Adipose tissue (tissue), 3 donors: ENCODE results near the gene SERPINA1. TPM values are rescaled to one million over a fixed set of nuclear protein-coding genes. Genes with fewer than 3 reads are reported as not detected.
"Not testable (repeated sequence)": the region's sequence is repeated elsewhere in the genome, so short reads cannot be mapped to it uniquely, and the experiment has no call there.

Experiments used
- H3K27ac ChIP-seq: one replicate; pipeline ENCODE4 v1.5.1; 2013; ENCODE audit warnings: low read depth, low read length
- WGBS, 3 donors: extraction: QIAGEN DNeasy Blood & Tissue Kit; methylation state at CpG; one replicate each; pipeline ENCODE4 v1.1.7; 2013; 5-methylcytosine and 5-hydroxymethylcytosine counted together
- polyA plus RNA-seq, 3 donors: library from polyadenylated mRNA; stranded (reverse); fragments of 200-250 nt; gene quantifications; one replicate each; pipeline ENCODE4 v1.2.3, GENCODE V29; 2013
- donor health status: healthy with polysubstance abuse.
- donor health status: Bipolar disorder and iron deficiency.
- donor health status: healthy.

The SERPINA1 gene
- polyA plus RNA-seq, 3 donors = 37.5 to 56.2 (median 50.9) TPM

DNA sequence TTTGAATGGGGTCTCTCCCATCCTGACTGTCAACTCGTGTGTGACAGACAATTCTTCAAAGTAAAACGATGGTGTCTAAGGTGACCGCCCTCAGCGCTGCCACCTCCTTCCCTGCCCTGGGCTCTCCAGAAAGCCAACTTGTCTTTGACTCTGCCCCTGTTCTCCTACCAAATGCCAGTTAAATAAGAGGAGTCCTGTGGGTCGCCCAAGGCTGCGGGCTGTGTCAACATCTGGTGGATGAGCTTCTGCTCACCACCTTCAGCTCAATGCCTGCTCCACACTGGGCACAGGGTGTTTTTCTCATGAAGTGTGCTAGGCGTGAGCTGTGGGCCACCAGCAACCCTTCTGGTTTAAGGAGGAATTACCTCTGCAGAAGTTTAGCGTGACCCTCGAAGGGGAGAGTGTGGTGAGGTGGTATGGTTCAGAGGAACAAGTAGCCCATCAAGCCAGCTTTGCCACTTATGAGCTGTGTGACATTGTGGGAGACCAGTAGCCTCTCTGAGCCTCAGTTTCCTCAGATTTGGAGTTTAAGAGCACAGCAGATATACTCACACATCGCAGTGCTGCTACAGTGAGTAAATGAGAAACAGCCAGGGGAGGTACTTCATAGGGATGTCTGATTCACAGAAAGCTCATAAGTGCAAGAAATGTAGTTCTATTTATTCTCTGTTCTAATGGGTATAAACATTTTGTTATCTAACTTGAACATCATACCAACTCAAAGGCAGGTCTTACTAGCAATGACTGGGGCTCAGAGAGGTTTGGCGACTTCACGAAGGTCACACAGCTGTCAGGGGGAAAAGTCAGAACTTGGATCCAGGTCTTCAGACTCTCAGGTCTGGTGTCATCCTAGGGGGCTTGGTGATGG lies 12.1 kb downstream of the SERPINA1 start:
- 88 to 94% (median 94%) methylated on average over 12 of the region's 12 CpGs for WGBS, 3 donors
- H3K27ac ChIP-seq = no peak overlapping the region

DNA sequence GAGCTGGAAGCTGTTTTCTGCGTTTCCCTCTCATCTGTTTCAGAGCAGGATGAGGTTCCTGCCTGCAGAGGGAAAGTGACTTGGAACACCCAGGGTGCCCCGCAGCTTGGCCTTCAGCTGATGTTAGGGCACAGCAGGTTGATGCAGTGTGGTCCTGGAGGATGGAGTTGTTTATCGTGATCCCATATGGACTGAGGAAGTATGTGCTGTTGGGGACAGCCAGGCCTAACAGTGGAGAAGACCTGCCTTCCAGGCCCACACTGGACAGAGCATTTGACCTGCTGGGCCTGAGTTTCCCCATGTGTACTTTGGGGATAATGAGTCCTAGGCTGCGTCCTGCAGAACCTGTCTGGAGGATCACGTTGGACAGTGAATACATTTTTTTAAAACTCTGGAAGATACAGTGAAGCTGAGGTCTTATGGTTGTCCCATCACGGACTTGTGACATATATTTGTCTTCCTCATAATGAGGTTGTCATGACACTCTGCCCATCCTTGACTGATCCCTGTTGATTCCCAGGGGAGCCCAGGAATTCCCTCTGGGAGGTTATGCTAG lies 12.8 kb downstream of the SERPINA1 start:
- 68 to 82% (median 81%) methylated on average over 6 of the region's 6 CpGs for WGBS, 3 donors
- no peak overlapping the region for H3K27ac ChIP-seq

DNA sequence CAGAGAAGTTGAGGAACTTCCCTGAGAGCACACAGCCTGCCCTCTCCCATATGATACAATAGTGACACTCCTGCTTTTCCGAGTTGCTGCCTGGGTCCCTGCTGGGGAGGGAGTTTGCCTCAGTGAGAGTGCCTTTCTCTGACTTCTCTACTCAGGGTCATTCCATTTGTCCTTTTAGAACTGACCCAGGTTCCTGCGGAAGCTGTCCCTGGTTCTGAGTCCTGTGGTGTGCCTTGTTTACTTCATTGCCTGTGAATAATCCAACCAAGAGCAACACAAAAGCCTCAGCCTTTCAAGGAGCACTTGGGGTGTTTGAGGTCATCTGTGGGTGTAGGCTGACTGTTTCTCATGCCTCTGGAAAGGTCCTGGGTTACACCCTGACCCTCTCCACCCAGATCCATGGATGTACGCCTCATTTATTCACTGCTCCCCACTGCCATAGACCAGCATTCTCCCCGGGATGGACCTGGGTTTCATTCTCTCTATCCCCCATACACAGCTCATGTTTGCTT lies 13.6 kb downstream of the SERPINA1 start:
- H3K27ac ChIP-seq = no peak overlapping the region
- WGBS, 3 donors = 69 to 79% (median 78%) methylated on average over 4 of the region's 4 CpGs

DNA sequence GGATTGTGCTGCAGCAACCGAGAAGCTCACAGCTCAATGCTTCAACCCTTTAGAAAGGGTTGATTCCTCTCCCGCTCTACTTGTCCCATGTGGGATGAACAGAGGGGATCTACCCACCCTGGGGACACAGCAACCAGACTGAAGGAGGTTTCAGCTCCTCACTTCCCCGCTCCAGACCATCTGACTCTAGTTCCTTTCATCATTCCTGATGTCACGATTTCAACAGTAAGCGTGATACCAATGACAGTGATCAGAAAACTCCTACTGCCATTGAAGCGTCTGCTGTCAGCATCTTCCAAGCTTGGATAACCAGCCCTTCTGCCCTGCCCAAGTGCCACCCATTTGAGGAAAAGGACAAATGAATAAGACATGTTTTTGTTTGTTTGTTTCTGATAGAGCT lies 14.3 kb downstream of the SERPINA1 start:
- 85 to 96% (median 93%) methylated on average over 6 of the region's 6 CpGs for WGBS, 3 donors
- H3K27ac ChIP-seq = no peak overlapping the region

DNA sequence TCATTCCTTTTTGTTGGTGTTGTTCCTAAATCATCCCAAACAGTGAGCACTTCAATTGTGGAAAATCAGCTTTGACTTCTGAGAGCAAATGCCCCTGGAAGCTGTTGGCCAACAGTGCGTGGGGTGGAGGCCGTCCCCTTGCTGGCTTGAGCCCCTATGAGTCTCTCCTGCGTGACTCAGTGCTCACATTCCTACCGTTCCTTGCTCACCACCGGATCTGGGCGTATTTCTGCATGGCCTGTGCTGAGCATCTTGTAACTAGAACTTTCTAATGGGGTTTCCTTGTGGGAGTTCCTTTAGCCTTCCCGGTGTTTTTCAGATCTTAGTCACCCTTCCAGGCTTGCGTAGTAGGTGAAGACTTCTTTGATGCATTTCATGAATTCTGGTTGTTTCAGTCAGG lies 14.7 kb downstream of the SERPINA1 start:
- H3K27ac ChIP-seq = no peak overlapping the region
- WGBS, 3 donors = 69 to 80% (median 72%) methylated on average over 8 of the region's 8 CpGs

DNA sequence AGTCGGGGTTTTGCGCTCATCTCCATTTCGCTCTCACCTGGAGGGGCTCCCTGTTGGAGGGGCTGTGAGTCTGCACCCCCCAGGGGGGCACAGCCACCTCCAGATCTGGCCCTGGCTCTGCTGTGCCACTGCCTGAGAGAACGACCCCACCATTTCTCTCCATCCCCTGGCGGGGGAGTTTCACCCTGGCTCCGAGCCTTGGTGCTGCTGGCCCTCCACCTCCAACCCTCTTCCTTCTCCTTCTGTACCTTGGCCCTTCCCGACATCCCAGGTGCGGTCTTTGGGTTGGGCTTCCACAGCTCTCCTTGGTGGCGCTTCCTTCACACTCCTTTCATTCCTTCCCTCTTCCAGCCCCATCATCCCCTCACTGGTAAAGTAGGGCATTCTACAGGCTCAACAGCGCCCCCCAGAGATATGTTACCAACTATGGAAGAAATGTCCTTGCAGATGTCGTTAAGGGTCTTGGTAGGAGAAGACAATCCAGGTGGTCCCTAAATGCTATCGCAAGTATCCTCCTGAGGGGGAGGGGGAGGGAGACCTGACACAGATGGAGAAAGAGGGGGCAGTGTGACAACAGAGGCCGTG lies 16.3 kb downstream of the SERPINA1 start:
- no peak overlapping the region for H3K27ac ChIP-seq
- WGBS, 3 donors = 79 to 81% (median 79%) methylated on average over 13 of the region's 13 CpGs

DNA sequence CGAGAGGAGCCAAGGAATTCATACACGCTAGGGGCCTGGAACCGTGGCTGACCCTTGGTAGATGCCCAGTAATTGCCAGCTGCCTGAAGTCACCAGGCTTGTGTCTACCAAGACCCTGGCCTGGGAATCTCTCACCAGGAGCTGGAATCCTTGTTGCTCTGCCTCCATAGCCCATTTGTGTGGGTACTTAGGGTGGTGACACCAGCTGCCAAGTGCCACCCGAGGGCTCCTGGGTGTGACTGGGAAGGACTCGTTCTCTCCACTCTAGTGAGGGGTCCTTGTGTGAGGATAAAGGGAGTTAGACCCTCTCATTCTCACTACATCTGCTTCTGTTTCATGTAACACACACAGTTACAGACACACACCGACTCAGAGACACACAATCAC lies 17.9 kb downstream of the SERPINA1 start:
- no peak overlapping the region for H3K27ac ChIP-seq
- 81 to 87% (median 86%) methylated on average over 3 to 6 of the region's 6 CpGs for WGBS, 3 donors

DNA sequence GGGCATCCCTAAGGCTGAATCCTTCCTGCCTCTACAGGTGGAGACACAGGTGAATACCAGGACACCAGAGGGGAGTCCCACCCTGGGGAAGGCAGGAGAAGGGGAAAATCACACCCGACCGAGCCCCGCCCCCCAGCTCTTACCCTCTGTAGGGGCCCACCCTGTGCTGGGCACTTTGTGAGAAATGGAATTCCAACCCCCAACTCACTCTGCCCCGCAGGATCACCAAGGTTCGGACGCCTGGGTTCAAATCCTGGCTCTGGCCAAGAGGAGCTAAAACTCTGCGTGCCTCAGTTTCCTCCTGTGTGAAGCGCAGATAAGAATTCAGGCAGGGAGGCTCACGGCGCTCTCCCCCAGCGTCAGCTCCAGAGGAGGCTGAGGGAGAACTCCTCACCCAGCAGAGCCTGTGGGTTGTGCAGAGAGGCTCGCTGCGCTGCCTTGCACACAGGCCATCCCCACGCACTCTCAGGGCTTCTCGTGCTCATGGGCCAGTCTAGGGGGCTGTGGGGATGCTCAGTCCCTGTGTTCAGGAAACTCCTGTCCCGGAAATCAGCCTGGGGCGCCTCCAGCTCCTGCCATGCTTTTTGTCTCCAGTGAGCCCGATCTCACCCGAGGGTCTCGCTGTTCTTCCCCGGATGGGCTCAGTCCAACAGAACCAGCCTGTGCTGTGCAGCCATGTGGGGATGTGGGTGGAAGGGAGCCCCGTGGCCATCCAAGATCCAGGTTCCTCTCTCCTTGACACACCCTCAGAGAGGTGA lies 18.5 kb downstream of the SERPINA1 start:
- 81 to 87% (median 85%) methylated on average over 16 to 19 of the region's 22 CpGs for WGBS, 3 donors
- H3K27ac ChIP-seq = not testable (repeated sequence)

DNA sequence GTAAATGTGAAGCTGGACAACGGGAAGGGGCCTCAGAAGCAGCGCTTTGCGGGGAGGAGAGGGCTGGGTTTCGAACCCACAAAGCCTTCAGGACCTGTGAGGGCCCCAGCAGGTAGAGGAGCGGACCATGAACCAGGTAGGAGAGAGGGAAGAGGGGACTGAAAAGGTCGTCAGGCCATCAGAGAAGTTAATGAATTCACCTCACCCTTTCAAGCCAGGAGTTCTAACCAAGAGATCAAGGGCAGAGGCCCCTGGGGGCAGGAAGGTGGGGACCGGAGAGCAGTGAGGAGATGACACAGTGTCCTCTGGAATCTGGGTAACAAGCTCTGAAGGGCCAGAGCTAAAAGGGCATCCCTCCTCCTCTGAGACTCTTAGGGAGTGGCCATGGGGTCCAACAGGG lies 19.4 kb downstream of the SERPINA1 start:
- 81 to 91% (median 89%) methylated on average over 7 of the region's 7 CpGs for WGBS, 3 donors
- no peak overlapping the region for H3K27ac ChIP-seq

DNA sequence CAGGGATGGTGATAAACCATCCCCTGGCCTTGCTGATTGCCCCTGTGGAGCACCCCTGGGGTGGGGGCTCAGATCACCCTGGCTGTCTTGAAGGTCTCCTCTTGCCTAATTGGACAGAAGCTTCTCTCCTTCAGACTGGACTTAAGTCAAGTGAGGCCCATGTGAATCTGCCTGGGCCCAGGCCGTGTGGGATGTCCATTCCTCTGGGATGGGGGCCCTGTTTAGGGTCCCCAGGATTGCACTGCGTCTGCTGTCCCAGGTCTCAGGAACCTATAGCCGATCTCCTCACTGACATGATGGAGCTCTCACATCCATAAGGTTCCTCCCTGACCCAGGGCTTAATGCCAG lies 20.2 kb downstream of the SERPINA1 start:
- H3K27ac ChIP-seq = no peak overlapping the region
- 79 to 83% (median 81%) methylated on average over 3 of the region's 3 CpGs for WGBS, 3 donors

DNA sequence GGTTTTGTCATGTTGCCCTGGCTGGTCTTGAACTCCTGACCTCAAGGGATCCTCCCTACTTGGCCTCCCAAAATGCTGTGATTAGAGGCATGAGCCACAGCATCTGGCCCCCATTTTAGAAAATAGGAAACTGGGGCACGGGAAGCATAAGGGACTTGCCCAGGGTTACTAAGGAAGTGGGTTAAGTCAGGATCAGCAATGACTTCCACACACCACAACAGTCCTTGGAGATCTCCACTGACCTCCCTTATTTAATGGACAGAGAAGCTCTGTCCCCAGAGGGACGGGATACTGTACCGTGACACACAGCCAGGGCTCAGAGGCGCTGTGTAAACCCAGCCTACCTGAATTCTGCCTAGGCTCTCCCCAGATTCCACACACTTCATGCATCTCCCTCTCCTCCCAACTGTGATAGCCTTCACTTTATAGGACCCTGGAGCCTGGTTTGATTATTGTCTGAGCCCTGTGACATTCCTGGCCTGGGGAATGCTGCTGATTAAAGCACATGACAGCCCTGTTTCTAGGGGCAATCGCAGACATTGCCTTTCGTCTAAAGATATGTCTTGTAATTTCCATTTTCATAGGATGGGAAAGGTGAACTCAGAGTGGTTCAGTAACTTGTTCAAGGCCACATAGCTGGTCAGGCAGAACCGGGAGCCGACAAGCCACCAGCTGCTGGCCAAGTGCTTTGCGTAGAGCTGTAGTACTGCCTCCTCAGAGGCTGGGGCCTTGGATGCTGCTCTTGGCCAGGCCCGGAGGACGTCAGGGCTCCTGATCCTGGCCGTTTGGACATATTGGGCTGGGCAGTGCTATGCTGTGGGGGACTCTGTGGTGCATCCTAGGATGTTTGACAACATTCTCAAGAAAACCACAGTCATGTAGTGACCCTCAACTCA lies 20.8 kb downstream of the SERPINA1 start:
- 76 to 84% (median 82%) methylated on average over 12 of the region's 12 CpGs for WGBS, 3 donors
- H3K27ac ChIP-seq = no peak overlapping the region

DNA sequence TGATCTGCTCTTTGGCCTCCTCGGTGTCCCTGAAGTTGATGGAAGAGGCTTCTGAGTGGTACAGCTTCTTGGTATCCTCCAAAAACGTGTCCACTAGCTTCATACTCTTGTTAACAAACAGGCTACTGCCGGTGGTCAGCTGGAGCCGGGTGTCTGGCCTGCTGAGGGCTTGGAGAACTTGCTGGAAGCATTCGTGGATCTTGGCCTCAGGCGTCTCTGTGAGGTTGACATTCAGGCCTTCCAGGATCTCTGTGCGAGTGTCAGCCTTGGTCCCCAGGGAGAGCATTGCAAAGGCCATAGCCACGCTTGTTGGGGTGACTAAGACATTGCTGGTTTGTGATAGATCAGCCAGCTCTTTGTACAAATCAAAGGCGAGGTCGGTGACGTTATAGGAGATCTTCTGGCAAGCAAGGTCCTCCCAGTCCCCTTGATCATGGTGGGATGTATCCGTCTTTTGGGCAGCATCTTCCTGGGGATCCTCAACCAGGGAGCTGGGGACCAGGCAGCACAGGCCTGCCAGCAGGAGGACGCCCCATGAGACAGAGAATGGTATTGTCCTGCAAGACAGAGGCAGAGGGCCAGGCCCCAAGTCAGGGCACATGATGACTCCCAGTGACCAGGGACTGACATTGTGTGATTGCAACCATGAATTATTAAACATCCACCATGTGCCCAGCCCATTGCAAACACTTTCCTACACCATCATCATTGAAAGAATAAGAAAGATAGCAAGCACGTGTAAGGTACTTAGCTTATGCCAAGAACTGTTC lies 22.1 kb downstream of the SERPINA1 start, which contains the start of gene SERPINA2:
Gene SERPINA2 (minus strand): TSS at position 553 of the 770 bp plus-strand sequence.
- WGBS, 3 donors = 81 to 85% (median 81%) methylated on average over 14 of the region's 14 CpGs
- no peak within 1 kb of the TSS for H3K27ac ChIP-seq

DNA sequence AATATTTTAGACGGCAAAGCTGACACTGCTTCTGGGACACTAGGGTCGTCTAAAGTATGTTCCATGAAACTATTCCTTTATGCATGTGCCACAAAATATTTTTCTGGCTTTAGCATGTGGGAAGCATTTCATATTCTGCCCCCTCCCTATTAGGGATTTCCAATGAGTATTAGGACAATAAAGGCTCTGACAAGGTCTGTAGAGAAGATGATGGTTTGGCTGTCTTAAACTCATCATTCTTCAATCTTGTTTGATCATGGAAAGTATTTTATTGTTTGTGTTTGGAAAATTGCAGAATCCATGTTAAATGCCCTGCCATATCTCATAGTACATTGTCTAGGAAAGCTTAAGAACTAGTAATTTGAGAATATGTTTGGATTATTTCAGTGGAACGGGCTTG lies 22.8 kb downstream of the SERPINA1 start:
- H3K27ac ChIP-seq = no peak overlapping the region

DNA sequence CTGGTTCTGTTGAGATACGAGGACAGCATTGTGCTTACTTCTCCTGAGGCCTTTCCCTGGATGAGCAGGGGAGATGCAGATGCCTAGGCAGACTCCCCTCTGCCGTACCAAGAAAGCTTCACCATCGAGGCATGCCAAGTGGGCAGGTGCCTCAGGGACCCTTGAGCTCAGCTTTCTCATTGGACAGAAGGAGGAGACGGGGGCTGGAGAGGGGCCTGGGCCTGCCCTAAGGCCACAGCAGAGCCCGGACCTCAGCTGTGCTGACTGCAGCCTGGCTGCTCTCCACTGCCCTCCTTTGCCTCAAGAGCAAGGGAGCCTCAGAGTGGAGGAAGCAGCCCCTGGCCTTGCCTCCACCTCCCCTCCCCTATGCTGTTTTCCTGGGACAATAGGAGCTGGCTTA lies 23.4 kb downstream of the SERPINA1 start:
- no peak overlapping the region for H3K27ac ChIP-seq
- WGBS, 3 donors = 49 to 68% (median 56%) methylated on average over 5 of the region's 5 CpGs

More for the DNA sequence above, 22.8 kb downstream of the SERPINA1 start:
- 78 to 83% (median 82%) methylated on average over 3 of the region's 3 CpGs for WGBS, 3 donors

DNA sequence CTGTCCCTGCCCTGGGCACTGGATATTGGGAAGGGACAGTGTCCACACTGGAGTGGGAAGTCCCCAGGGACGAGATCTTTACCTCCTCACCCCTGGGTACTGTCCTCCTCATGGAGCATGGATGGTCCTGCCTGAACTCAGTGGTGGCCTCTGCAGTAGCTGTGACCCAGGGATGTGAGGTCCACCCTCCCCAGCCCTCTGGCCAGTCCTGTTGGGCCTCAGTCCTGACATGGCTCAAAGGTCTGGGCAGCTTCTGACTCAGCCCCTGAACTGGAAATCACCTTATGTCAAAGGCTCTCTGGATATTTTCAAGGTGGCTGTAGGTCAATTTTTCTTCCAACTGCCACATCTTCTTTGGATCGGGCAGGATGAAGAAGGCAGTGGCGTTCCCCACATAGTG lies 24.4 kb downstream of the SERPINA1 start:
- no peak overlapping the region for H3K27ac ChIP-seq
- 79 to 94% (median 86%) methylated on average over 3 of the region's 3 CpGs for WGBS, 3 donors

DNA sequence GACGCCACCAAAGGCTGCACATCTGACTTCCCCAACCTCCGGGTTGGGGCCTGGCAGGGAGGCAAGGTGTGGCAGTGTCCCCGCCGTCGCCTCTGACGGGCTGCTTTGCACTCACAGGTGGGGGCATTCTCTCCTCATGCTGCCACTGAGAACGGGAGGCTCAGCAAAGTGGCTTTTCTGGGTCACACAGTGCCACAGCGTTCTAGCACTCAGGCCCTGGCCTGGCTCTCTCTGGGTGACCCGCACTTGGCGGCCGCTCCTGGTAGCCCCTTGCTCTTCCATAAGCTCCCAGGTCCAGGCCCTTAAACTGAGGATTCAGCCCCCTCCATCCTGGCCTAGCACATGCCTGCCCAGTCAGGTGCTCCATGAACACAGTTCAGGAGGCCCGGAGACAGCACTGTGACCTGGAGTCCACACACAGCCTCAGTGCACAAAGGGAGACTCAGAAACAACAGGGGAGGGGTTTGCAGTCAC lies 25.2 kb downstream of the SERPINA1 start:
- no peak overlapping the region for H3K27ac ChIP-seq
- WGBS, 3 donors = 81 to 87% (median 87%) methylated on average over 12 of the region's 12 CpGs

DNA sequence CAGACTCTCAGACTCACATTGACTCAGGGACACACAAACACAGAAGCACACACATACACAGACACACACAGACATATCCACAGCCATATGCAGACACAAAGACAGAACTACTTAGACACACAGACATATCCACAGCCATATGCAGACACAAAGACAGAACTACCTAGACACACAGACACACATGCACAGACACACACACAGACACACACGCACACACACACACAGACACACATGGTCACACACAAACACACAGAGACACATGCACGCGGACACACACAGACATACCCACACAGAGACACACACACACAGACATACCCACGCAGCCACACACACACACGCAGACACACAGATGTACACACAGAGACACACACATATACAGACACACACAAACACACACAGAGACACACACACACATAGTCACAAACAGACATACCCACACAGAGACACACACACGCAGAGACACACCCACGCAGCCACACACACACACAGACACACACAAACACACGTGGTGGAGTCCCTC lies 25.7 kb downstream of the SERPINA1 start:
- no peak overlapping the region for H3K27ac ChIP-seq
- whole genome bisulfite sequencing, 3 donors = 70 to 85% (median 83%) methylated on average over 8 of the region's 8 CpGs
